ENCODE data around the gene HTR1B. TPM values are rescaled to one million over a fixed set of nuclear protein-coding genes. Genes with fewer than 3 reads are reported as not detected.

Gene HTR1B
- total RNA-seq, 1 experiment from 2014 or later: not detected

GRCh38 chr6:77455271-77455670 is 8.0 kb downstream of the HTR1B start:
- BruUV-seq (replicated peaks): no TSS peak
- no peaks in the 10 kb centered on the region for H3K27me3 Mint-ChIP-seq (ENCODE audit: unreplicated experiment)
- CTCF ChIA-PET: no interaction called here
- H3K4me1 Mint-ChIP-seq (ENCODE audit: low read depth, unreplicated experiment): no peaks in the 10 kb centered on the region
- no peaks in the 10 kb centered on the region for H3K36me3 Mint-ChIP-seq (ENCODE audit: insufficient read depth, unreplicated experiment)
- no peak for DNase-seq
- intact Hi-C loops (cut with micrococcal nuclease; ENCODE audit: unreplicated experiment): loop anchor here (5.0 to 10.0 kb wide), 4 partner anchors 310 to 773 kb away; no protein-coding TSS in a partner anchor
- no peak overlapping the region for H3K27ac Mint-ChIP-seq (ENCODE audit: unreplicated experiment)
- TF ChIP-seq, protein P1, sequence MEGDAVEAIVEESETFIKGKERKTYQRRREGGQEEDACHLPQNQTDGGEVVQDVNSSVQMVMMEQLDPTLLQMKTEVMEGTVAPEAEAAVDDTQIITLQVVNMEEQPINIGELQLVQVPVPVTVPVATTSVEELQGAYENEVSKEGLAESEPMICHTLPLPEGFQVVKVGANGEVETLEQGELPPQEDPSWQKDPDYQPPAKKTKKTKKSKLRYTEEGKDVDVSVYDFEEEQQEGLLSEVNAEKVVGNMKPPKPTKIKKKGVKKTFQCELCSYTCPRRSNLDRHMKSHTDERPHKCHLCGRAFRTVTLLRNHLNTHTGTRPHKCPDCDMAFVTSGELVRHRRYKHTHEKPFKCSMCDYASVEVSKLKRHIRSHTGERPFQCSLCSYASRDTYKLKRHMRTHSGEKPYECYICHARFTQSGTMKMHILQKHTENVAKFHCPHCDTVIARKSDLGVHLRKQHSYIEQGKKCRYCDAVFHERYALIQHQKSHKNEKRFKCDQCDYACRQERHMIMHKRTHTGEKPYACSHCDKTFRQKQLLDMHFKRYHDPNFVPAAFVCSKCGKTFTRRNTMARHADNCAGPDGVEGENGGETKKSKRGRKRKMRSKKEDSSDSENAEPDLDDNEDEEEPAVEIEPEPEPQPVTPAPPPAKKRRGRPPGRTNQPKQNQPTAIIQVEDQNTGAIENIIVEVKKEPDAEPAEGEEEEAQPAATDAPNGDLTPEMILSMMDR (IDR thresholded peaks at IDR 0.05; ENCODE audit: unreplicated experiment): no peak
- H3K4me3 Mint-ChIP-seq (ENCODE audit: low read depth, unreplicated experiment): no peak overlapping the region
- H3K9me3 Mint-ChIP-seq (ENCODE audit: low read depth, unreplicated experiment): no peaks in the 10 kb centered on the region

- H3K9me3 Mint-ChIP-seq (ENCODE audit: low read depth, unreplicated experiment): no peaks in the 10 kb centered on the region
- H3K4me3 Mint-ChIP-seq (ENCODE audit: low read depth, unreplicated experiment): no peak overlapping the region
- CTCF ChIA-PET: no interaction called here
- H3K27me3 Mint-ChIP-seq (ENCODE audit: unreplicated experiment): no peaks in the 10 kb centered on the region
- H3K4me1 Mint-ChIP-seq (ENCODE audit: low read depth, unreplicated experiment): no peaks in the 10 kb centered on the region
- DNase-seq: no peak
- H3K36me3 Mint-ChIP-seq (ENCODE audit: insufficient read depth, unreplicated experiment): no peaks in the 10 kb centered on the region
- intact Hi-C loops (cut with micrococcal nuclease; ENCODE audit: unreplicated experiment): loop anchor here (5.0 to 10.0 kb wide), 3 partner anchors 207 to 450 kb away; no protein-coding TSS in a partner anchor
- no peak overlapping the region for H3K27ac Mint-ChIP-seq (ENCODE audit: unreplicated experiment)
- TF ChIP-seq, protein P1 (IDR thresholded peaks at IDR 0.05; ENCODE audit: unreplicated experiment): no peak
- BruUV-seq (replicated peaks): no TSS peak
These were observed 8.9 kb downstream of the HTR1B start for GRCh38 chr6:77454386-77454785.

GRCh38 chr6:77451466-77451865 is 11.8 kb downstream of the HTR1B start:
- BruUV-seq (replicated peaks): no TSS peak
- no peaks in the 10 kb centered on the region for H3K9me3 Mint-ChIP-seq (ENCODE audit: low read depth, unreplicated experiment)

DNA sequence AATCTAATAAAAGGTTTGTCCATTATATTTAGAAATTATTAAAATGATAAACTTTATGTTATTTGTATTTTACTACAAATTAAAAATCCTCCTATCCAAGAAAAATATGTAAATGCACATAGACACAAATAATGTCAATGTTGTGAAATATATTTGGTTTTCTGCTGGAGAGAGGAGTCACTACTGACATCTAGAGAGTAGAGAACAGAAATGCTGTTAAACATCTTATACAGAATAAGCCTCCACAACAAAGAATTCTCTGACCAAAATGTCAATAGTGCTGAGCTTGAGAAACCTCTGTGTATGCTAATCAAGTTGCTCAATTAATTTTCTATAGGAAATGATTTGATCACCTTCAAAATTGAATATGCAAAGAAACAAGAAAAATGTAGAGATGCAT is 12.4 kb downstream of the HTR1B start:
- no peaks in the 10 kb centered on the region for H3K9me3 Mint-ChIP-seq (ENCODE audit: low read depth, unreplicated experiment)
- CTCF ChIA-PET: no interaction called here
- no TSS peak for BruUV-seq (replicated peaks)
- H3K36me3 Mint-ChIP-seq (ENCODE audit: insufficient read depth, unreplicated experiment): no peaks in the 10 kb centered on the region
- TF ChIP-seq, protein P1 (IDR thresholded peaks at IDR 0.05; ENCODE audit: unreplicated experiment): no peak
- H3K4me3 Mint-ChIP-seq (ENCODE audit: low read depth, unreplicated experiment): no peak overlapping the region
- intact Hi-C loops (cut with micrococcal nuclease; ENCODE audit: unreplicated experiment): loop anchor here (5.0 to 10.0 kb wide), 3 partner anchors 204 to 446 kb away; no protein-coding TSS in a partner anchor
- H3K27me3 Mint-ChIP-seq (ENCODE audit: unreplicated experiment): no peaks in the 10 kb centered on the region
- DNase-seq: no peak
- H3K4me1 Mint-ChIP-seq (ENCODE audit: low read depth, unreplicated experiment): no peaks in the 10 kb centered on the region
- no peak overlapping the region for H3K27ac Mint-ChIP-seq (ENCODE audit: unreplicated experiment)

More at GRCh38 chr6:77451466-77451865, 11.8 kb downstream of the HTR1B start:
- DNase-seq: no peak
- CTCF ChIA-PET: no interaction called here
- H3K4me3 Mint-ChIP-seq (ENCODE audit: low read depth, unreplicated experiment): no peak overlapping the region
- intact Hi-C loops (cut with micrococcal nuclease; ENCODE audit: unreplicated experiment): loop anchor here (5.0 to 10.0 kb wide), 3 partner anchors 204 to 447 kb away; no protein-coding TSS in a partner anchor
- TF ChIP-seq, protein P1 (IDR thresholded peaks at IDR 0.05; ENCODE audit: unreplicated experiment): no peak
- H3K27ac Mint-ChIP-seq (ENCODE audit: unreplicated experiment): no peak overlapping the region
- H3K4me1 Mint-ChIP-seq (ENCODE audit: low read depth, unreplicated experiment): no peaks in the 10 kb centered on the region
- H3K27me3 Mint-ChIP-seq (ENCODE audit: unreplicated experiment): no peaks in the 10 kb centered on the region
- H3K36me3 Mint-ChIP-seq (ENCODE audit: insufficient read depth, unreplicated experiment): no peaks in the 10 kb centered on the region
